Anterior cingulate cortex (tissue), 58 donors: ENCODE measurements around the gene NGB.

Source experiments
- DNase-seq, 58 donors: peaks; one replicate each; lab custom pipeline; 2025; lab: John Stamatoyannopoulos, UW

The NGB gene

GRCh38 chr14:77266336-77266735 lies 4.7 kb downstream of the NGB start:
- DNase-seq, result no peak

- peak in 9 of 58 donors; percentile 4 to 34 (median 15) for DNase-seq
Measured at GRCh38 chr14:77265561-77266335, 5.3 kb downstream of the NGB start.

- DNase-seq, result no peak
Measured at GRCh38 chr14:77265187-77265515, 5.9 kb downstream of the NGB start.

- DNase-seq, result peak in 7 of 58 donors; percentile 7 to 25 (median 19)
Measured at GRCh38 chr14:77264466-77265186, 6.4 kb downstream of the NGB start.

GRCh38 chr14:77260631-77261030 lies 10.4 kb downstream of the NGB start:
- DNase-seq, result peak in 8 of 58 donors; percentile 11 to 24 (median 14)

GRCh38 chr14:77260199-77260598 lies 10.8 kb downstream of the NGB start:
- no peak for DNase-seq

GRCh38 chr14:77259025-77259715 lies 11.8 kb downstream of the NGB start:
- no peak for DNase-seq

- DNase-seq, result no peak
Measured at GRCh38 chr14:77258566-77258965, 12.4 kb downstream of the NGB start.

GRCh38 chr14:77257700-77258099 lies 13.3 kb downstream of the NGB start:
- DNase-seq, result no peak

- DNase-seq, result no peak
Measured at GRCh38 chr14:77256694-77257093, 14.3 kb downstream of the NGB start.

- no peak for DNase-seq
Measured at GRCh38 chr14:77253333-77254190, 17.4 kb downstream of the NGB start.

GRCh38 chr14:77251870-77252269 lies 19.1 kb downstream of the NGB start:
- DNase-seq, result no peak

GRCh38 chr14:77250927-77251326 lies 20.1 kb downstream of the NGB start:
- no peak for DNase-seq

GRCh38 chr14:77249286-77249685 lies 21.7 kb downstream of the NGB start:
- DNase-seq, result no peak

- DNase-seq, result no peak
Measured at GRCh38 chr14:77248666-77249065, 22.3 kb downstream of the NGB start.

- DNase-seq, result no peak
Measured at GRCh38 chr14:77246784-77247183, 24.2 kb downstream of the NGB start.

GRCh38 chr14:77245820-77246219 lies 25.2 kb downstream of the NGB start:
- no peak for DNase-seq

- no peak for DNase-seq
Measured at GRCh38 chr14:77243853-77244252, 27.2 kb downstream of the NGB start.

GRCh38 chr14:77242752-77243151 lies 28.3 kb downstream of the NGB start:
- DNase-seq, result no peak

- DNase-seq, result no peak
Measured at GRCh38 chr14:77241955-77242354, 29.1 kb downstream of the NGB start.
